GM15510 (cell line): ENCODE measurements around the gene PNKP.

Source experiments
- POLR2A ChIP-seq: IDR thresholded peaks from 3 replicates; pipeline ENCODE4 v1.6.1; 2011; ENCODE audit warnings: borderline replicate concordance; ENCODE audit not compliant: insufficient read length; ENCODE audit errors: extremely low read depth

Gene PNKP

GRCh38 chr19:49895566-49896297 lies 28.4 kb upstream of the PNKP start:
- peak; percentile 6 for TF ChIP-seq POLR2A

GRCh38 chr19:49894879-49895565 lies 27.6 kb upstream of the PNKP start:
- peak; percentile 29 for TF ChIP-seq POLR2A

- no peak for TF ChIP-seq POLR2A
Observed at GRCh38 chr19:49894011-49894664, 26.8 kb upstream of the PNKP start.

GRCh38 chr19:49892716-49893115 lies 25.3 kb upstream of the PNKP start:
- TF ChIP-seq POLR2A = no peak

GRCh38 chr19:49891393-49891792 lies 24.0 kb upstream of the PNKP start:
- no peak for TF ChIP-seq POLR2A

GRCh38 chr19:49890349-49891311 lies 23.3 kb upstream of the PNKP start:
- TF ChIP-seq POLR2A = peak; percentile 52

- no peak for TF ChIP-seq POLR2A
Observed at GRCh38 chr19:49889687-49890348, 22.4 kb upstream of the PNKP start.

- TF ChIP-seq POLR2A = no peak
Observed at GRCh38 chr19:49889038-49889686, 21.8 kb upstream of the PNKP start.

GRCh38 chr19:49888510-49888824 lies 21.1 kb upstream of the PNKP start:
- TF ChIP-seq POLR2A = no peak

GRCh38 chr19:49887665-49888509 lies 20.5 kb upstream of the PNKP start:
- TF ChIP-seq POLR2A = no peak

GRCh38 chr19:49887037-49887664 lies 19.8 kb upstream of the PNKP start:
- TF ChIP-seq POLR2A = no peak

GRCh38 chr19:49884760-49885159 lies 17.4 kb upstream of the PNKP start:
- TF ChIP-seq POLR2A = no peak
